GM20000 (cell line): Measurements from ENCODE around the gene KCNMA1.

Experiments
- DNase-seq: peaks from one replicate; pipeline ENCODE4 v3.0.0; 2012; ENCODE audit warnings: low spot score
- TF ChIP-seq, protein P1 (sequence below): IDR thresholded peaks from 2 replicates; pipeline ENCODE4 v1.5.1; 2012; ENCODE audit warnings: mild to moderate bottlenecking, control low read depth; ENCODE audit errors: extremely low read depth, missing control alignments

KCNMA1 gene

DNA sequence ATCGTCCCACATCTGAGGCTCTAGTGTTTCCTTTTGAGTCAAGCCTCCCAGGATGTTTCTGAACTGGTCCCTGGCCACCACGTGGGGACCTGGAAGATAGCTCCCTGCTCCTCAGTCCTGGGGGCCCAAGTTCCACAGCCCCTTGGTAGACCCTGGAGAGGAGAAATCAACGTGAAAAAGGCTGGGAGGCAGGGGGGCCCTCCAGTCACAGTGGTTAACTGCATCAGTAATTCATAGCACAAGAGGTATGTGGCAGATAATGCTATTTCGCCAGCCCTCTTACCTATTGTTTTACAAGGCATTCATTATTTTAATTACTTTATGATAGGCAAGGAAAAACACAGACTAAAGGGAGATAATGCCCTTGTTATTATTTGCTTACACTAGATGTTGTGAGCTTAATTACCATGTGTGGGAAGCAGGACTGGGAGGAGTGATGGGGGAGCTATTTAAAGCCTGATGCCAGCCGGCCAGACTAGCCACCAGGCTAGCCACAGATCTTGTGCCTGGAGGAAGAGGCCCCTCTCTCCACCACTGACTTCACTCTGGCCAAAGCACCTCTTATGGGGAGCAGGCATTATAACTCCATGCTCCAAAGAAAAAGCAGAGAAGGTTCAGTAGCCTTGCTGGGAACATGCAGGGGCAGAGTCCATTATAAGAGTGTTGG lies 230.7 kb downstream of the KCNMA1 start:
- TF ChIP-seq, protein P1, sequence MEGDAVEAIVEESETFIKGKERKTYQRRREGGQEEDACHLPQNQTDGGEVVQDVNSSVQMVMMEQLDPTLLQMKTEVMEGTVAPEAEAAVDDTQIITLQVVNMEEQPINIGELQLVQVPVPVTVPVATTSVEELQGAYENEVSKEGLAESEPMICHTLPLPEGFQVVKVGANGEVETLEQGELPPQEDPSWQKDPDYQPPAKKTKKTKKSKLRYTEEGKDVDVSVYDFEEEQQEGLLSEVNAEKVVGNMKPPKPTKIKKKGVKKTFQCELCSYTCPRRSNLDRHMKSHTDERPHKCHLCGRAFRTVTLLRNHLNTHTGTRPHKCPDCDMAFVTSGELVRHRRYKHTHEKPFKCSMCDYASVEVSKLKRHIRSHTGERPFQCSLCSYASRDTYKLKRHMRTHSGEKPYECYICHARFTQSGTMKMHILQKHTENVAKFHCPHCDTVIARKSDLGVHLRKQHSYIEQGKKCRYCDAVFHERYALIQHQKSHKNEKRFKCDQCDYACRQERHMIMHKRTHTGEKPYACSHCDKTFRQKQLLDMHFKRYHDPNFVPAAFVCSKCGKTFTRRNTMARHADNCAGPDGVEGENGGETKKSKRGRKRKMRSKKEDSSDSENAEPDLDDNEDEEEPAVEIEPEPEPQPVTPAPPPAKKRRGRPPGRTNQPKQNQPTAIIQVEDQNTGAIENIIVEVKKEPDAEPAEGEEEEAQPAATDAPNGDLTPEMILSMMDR, result no peak
- DNase-seq, result no peak

DNA sequence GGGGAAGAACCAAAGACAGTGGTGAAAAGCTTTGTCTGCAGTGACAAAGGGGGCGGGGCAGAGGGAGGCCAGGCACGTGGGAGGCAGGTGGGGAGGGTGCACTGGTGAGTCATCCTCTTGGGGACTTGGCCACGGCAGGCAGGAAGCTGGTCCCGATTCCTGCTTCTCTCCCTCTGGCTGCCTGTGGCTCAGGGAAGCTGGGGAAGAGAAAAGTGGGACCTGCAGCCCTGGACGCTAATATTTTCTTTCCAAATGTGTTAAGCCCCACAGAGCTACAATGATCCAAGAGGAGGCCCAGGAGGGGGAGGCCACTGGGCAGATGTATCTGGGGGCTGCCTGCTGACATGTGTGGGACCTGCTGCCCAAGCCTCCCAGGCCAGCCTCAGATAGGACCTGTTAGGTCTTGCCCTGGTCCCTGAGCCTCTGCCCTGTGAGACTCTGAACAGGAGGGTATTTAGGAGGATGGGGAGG lies 231.8 kb downstream of the KCNMA1 start:
- TF ChIP-seq, protein P1, result no peak
- no peak for DNase-seq

DNA sequence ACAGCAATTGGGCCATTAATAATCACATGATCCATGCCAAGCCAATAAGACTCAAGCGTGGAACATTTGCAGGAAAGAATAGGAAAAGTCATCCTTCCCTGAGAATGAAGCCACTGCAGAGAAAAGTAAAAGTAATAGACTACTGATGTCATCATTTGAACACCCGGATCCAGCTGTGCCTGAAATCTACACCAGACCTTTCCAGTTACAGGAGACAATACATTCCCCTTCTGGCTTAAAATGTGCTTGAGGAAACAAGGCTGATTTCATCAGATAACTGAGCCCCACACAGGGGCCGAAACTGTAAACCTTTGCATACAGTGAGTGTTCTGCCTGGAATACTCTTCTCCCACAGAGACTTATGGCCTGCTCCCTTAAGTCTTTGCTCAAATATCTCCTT lies 232.8 kb downstream of the KCNMA1 start:
- TF ChIP-seq, protein P1, result no peak
- no peak for DNase-seq

DNA sequence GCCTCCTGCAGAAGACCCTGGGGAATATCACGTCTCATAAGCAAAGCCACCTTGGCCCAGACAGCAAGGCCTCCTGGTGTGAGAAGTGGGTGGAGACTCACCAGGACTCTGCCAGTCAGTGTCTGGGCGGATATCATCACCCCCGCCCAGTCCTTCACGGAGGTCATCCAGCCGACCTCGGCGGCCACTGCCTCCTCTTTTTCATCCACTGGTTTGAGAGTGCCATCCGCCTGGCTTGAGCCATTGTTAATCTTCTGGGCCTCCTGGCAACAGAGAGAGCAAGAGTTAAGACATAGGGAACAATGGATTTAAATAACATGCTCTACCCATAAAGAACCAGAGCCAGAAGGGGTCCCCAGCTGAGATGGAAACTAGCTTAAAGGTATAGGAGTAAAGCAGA lies 233.8 kb downstream of the KCNMA1 start:
- TF ChIP-seq, protein P1, result no peak
- no peak for DNase-seq

DNA sequence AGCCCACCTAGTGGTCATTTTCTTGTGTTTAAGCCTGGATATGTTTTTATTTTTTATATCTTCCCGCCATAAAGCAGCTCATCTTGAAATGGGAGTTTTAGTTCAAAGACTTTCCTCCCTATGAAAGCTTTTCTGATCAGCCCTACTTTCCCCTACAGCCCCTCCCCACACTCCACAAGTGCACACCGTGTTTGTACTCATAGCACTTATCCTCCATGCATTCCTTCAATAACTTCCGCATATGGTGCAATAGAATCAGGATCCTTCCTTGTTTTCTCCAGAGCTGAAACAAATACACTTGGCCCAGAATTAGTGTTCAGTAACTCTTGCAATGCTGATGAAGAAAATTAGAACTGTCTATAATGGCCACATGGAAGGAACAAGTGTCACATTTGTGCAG lies 235.9 kb downstream of the KCNMA1 start:
- TF ChIP-seq, protein P1, result no peak
- no peak for DNase-seq

DNA sequence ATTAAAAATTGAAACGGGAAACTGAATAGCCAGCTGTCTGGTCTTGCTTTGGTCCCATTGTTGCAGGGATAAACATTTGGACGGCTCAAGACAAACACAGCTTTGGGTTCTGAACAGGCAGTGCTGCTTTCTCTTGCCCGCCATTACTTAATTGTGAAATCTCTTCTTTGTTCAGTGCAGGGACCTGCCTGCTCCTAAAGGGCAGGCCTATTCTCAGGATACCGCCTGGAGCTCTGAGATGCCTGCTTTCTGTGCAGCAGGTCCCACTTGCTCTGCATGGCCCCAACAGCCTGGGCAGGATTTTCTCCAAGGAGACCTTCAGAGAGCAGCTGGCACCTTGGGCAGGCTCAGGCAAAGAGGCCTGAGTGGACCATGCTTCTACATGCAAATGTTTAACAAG lies 237.6 kb downstream of the KCNMA1 start:
- TF ChIP-seq, protein P1, result no peak
- DNase-seq, result no peak

DNA sequence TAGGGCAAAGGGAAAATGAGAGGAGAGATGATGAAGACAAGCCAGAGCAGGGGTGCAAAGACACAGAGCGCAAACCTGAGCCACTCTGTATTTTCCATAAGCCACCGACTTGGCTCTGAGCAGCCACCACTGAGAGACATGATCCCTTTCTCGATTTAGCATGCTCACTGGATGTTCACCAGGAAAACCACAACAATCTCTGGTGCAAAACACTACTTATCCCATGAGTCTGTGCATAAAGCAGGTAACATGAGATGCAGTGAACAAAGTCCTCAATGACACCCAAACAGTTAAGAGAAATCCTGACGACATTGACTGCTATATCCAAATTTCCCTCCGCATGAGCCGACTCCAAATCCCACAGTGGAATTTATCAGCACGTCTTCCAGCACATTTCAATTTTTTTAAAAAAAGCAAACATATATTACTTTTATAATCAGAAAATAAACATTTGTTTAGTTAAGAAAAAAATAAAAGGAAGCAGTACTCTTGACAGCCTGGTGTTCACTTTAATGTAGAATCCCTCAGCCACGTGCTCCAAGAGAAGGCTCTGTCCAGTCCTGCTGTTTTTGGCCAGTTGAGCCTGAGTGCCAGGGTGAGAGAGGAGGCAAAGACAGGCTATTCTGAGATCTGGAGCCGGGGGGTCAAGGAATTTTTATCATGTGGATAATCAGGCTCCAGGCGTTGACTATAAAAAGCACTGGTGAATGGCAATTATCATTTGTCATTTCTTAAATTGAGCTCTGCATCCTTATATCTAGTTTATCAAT lies 238.4 kb downstream of the KCNMA1 start:
- DNase-seq, result no peak
- TF ChIP-seq, protein P1, result no peak
